Ishikawa (cell line): ENCODE measurements around the gene YWHAB.

ENCODE experiments used
- CEBPB ChIP-seq: IDR thresholded peaks from 2 replicates; pipeline ENCODE4 v1.6.1; 2012
- CREB1 ChIP-seq: IDR thresholded peaks from 2 replicates; pipeline ENCODE4 v1.6.1; 2012; ENCODE audit warnings: low read depth
- EGR1 ChIP-seq: IDR thresholded peaks from 2 replicates; pipeline ENCODE4 v1.6.1; 2012
- EP300 ChIP-seq: IDR thresholded peaks from 2 replicates; pipeline ENCODE4 v1.6.1; 2012; ENCODE audit warnings: borderline replicate concordance
- FOXM1 ChIP-seq: IDR thresholded peaks from 2 replicates; pipeline ENCODE4 v1.6.1; 2012; ENCODE audit warnings: low read depth, borderline replicate concordance
- NFIC ChIP-seq: IDR thresholded peaks from 2 replicates; pipeline ENCODE4 v1.6.1; 2012
- RAD21 ChIP-seq: IDR thresholded peaks from 2 replicates; pipeline ENCODE4 v1.6.1; 2012; ENCODE audit warnings: low read depth
- TAF1 ChIP-seq: IDR thresholded peaks from 2 replicates; pipeline ENCODE4 v1.6.1; 2012; ENCODE audit warnings: low read depth, mild to moderate bottlenecking
- TCF12 ChIP-seq: IDR thresholded peaks from 2 replicates; pipeline ENCODE4 v1.6.1; 2012; ENCODE audit warnings: low read depth
- TEAD4 ChIP-seq: IDR thresholded peaks from 2 replicates; pipeline ENCODE4 v1.6.1; 2012
- YY1 ChIP-seq: IDR thresholded peaks from 2 replicates; pipeline ENCODE4 v1.6.1; 2012; ENCODE audit warnings: low read depth
- ZBTB7A ChIP-seq: IDR thresholded peaks from 2 replicates; pipeline ENCODE4 v1.6.1; 2012; ENCODE audit warnings: low read depth
- TF ChIP-seq, protein P1 (sequence below): IDR thresholded peaks from 2 replicates; pipeline ENCODE4 v1.6.1; 2012; ENCODE audit warnings: low read depth, mild to moderate bottlenecking
- TF ChIP-seq, protein P2 (sequence below): IDR thresholded peaks from 2 replicates; pipeline ENCODE4 v1.6.1; 2012
- TF ChIP-seq, protein P3 (sequence below): IDR thresholded peaks from 2 replicates; pipeline ENCODE4 v1.6.1; 2012

Gene YWHAB

DNA sequence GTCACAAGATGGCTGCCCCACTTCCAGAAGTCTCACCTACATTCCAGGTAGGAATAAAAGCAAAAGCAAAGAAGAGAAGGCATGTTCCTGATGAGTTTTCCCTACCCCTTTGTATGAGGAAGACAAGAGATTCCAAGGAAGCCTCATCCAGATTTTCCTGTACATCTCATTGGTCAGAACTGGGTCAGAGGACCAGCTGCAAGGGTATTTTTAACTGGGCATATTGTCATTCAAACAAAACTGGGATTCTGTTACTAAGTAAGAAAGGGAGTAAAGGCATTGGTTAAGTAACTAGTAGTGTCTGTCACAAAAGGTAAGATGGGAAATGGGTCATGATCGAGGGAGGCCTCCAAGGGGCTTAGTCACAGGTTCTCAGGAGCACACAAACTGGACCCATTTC is 47.0 kb upstream of the YWHAB start:
- TF ChIP-seq, protein P1, sequence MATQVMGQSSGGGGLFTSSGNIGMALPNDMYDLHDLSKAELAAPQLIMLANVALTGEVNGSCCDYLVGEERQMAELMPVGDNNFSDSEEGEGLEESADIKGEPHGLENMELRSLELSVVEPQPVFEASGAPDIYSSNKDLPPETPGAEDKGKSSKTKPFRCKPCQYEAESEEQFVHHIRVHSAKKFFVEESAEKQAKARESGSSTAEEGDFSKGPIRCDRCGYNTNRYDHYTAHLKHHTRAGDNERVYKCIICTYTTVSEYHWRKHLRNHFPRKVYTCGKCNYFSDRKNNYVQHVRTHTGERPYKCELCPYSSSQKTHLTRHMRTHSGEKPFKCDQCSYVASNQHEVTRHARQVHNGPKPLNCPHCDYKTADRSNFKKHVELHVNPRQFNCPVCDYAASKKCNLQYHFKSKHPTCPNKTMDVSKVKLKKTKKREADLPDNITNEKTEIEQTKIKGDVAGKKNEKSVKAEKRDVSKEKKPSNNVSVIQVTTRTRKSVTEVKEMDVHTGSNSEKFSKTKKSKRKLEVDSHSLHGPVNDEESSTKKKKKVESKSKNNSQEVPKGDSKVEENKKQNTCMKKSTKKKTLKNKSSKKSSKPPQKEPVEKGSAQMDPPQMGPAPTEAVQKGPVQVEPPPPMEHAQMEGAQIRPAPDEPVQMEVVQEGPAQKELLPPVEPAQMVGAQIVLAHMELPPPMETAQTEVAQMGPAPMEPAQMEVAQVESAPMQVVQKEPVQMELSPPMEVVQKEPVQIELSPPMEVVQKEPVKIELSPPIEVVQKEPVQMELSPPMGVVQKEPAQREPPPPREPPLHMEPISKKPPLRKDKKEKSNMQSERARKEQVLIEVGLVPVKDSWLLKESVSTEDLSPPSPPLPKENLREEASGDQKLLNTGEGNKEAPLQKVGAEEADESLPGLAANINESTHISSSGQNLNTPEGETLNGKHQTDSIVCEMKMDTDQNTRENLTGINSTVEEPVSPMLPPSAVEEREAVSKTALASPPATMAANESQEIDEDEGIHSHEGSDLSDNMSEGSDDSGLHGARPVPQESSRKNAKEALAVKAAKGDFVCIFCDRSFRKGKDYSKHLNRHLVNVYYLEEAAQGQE: no peak
- TF ChIP-seq CEBPB (no peak), EP300 (no peak)

DNA sequence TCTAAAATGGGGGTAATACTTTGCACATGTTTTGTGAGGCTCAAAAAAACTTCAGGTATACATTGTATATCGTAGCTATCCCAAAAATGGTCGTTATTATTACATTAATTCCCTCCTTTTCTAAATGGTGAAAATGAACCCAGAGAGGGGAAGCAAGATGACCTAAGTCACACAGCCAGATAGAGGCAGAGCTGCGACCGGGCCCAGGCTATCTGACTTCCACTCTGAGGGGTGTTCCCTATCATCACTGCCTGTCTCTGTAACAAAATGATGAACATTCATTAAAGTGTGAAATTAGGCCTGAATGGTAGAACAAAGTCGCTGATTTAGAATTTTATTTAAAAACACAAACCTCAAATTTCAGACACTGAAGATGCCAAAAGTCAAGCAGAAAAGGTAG is 46.0 kb upstream of the YWHAB start:
- no peak for TF ChIP-seq CREB1
- TF ChIP-seq YY1: no peak
- no peak for TF ChIP-seq ZBTB7A
- TF ChIP-seq, protein P2, sequence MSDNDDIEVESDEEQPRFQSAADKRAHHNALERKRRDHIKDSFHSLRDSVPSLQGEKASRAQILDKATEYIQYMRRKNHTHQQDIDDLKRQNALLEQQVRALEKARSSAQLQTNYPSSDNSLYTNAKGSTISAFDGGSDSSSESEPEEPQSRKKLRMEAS: no peak
- TF ChIP-seq TAF1: no peak
- no peak for TF ChIP-seq FOXM1
- no peak for TF ChIP-seq EP300
- TF ChIP-seq, protein P1: no peak
- TF ChIP-seq TCF12: no peak
- TF ChIP-seq TEAD4: no peak
- no peak for TF ChIP-seq EGR1
- TF ChIP-seq CEBPB: no peak
- no peak for TF ChIP-seq RAD21
- TF ChIP-seq, protein P3, sequence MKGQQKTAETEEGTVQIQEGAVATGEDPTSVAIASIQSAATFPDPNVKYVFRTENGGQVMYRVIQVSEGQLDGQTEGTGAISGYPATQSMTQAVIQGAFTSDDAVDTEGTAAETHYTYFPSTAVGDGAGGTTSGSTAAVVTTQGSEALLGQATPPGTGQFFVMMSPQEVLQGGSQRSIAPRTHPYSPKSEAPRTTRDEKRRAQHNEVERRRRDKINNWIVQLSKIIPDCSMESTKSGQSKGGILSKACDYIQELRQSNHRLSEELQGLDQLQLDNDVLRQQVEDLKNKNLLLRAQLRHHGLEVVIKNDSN: no peak
- no peak for TF ChIP-seq NFIC

DNA sequence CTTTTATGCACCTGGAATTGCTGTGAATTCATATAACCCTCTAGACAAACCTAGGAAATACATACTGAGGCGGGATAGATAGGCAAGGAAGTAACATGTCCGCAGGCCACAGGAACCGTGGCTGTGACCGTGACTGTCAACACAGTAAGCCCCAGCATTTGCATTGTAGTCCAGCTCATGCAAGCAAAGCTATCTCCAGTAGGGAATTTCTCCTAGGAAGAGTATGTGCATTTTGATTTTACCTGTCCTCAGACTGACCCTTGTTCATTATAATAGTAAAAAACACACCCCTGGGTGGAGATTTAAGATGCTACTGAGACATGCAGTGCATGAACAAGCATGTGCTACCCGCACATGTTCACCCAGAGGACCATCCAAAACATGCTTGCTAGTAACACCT is 44.7 kb upstream of the YWHAB start:
- TF ChIP-seq CREB1: no peak
- TF ChIP-seq RAD21: no peak
- no peak for TF ChIP-seq EGR1
- TF ChIP-seq, protein P3: no peak
- no peak for TF ChIP-seq FOXM1
- TF ChIP-seq, protein P1: no peak
- TF ChIP-seq NFIC: no peak
- no peak for TF ChIP-seq EP300
- TF ChIP-seq ZBTB7A: no peak
- TF ChIP-seq, protein P2: no peak
- TF ChIP-seq TAF1: no peak
- TF ChIP-seq TCF12: no peak

DNA sequence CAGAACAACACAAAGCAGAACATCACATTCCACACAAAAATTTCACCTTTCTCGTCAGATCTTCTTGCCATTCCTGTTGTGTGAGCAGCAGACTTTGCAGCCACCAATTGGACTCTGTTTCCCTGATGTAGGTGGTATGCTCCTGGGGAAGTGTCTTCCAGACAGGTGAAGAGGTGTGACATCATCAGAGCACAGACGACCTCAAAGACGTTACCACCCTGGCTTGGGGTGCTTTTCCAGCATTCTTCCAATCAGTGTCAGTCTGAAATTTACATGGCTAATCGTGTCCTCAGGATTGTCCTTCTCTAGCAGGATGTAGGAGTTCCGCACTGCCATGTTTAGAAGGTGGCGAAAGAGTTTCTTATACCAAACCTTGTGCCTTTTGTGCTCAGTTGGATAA is 43.5 kb upstream of the YWHAB start:
- TF ChIP-seq CREB1 (no peak), YY1 (no peak), EP300 (no peak)
- TF ChIP-seq, protein P1: no peak
